Measurements from ENCODE around the gene MAP3K9. TPM values are rescaled to one million over a fixed set of nuclear protein-coding genes. Genes with fewer than 3 reads are reported as not detected.

MAP3K9 gene
- total RNA-seq, 4 donors from 2014 or later: 5.0 to 12.7 (median 8.3) TPM

GRCh38 chr14:70741482-70741881, 67.8 kb downstream of the MAP3K9 start:
- H3K27me3 ChIP-seq: no peaks in the 10 kb centered on the region
- no peaks in the 10 kb centered on the region for H3K9me3 ChIP-seq
- no peak for TF ChIP-seq EP300 (IDR thresholded peaks at IDR 0.05; ENCODE audit: low read depth)
- no peak for TF ChIP-seq CTCF (IDR thresholded peaks at IDR 0.05)
- no peak for TF ChIP-seq POLR2A (IDR thresholded peaks at IDR 0.05)
- no peak for TF ChIP-seq POLR2AphosphoS5 (IDR thresholded peaks at IDR 0.05)
- 78 to 82% methylated on average over 4 to 6 of the region's 6 CpGs for WGBS, 2 donors (ENCODE audit: low coverage in 1 of 2)
- H3K36me3 ChIP-seq: no peaks in the 10 kb centered on the region
- no peaks in the 10 kb centered on the region for H3K4me1 ChIP-seq
- H3K27ac ChIP-seq: no peak overlapping the region
- no peak overlapping the region for H3K4me3 ChIP-seq
- no peak for DNase-seq
- in situ Hi-C loops (cut with MboI; ENCODE audit: low pct_ligation_motif_present in 1 of 4, low pct_unique_long_range_greater_than_20kb in 1 of 4, low sequenced_read_pairs in 3 of 4) (no loop called here), intact Hi-C loops (cut with DNase I; ENCODE audit: low total_unique reads) (no loop called here)

DNA sequence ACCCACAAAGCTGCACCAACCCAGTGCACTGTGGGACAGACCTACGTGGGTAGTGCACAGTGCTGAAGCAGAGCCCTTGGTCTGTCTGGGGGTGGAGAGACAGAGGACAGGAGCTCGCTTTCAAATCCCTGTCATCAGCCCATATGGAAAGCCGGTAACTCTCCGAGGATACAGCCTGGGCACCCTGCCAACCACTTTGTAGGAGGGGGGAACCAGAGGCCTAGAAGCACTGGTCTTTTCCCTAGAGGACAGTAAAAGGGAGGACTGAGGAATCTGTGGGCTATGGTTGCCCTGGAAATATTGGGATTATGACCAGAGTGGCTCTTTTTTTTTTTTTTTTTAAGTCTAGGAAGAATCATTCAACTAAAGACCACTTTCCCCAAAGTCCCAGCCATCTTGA, 74.3 kb downstream of the MAP3K9 start:
- Histone ChIP-seq H3K4me3 (no peak overlapping the region), H3K36me3 (no peaks in the 10 kb centered on the region), H3K27ac (no peak overlapping the region), H3K27me3 (no peaks in the 10 kb centered on the region), H3K4me1 (no peaks in the 10 kb centered on the region), H3K9me3 (no peaks in the 10 kb centered on the region)
- WGBS, 2 donors (ENCODE audit: low coverage in 1 of 2): 40 to 58% methylated on average over 3 to 4 of the region's 4 CpGs
- no peak for DNase-seq
- TF ChIP-seq POLR2AphosphoS5 (IDR thresholded peaks at IDR 0.05): no peak
- TF ChIP-seq CTCF (IDR thresholded peaks at IDR 0.05): no peak
- in situ Hi-C loops (cut with MboI; ENCODE audit: low pct_ligation_motif_present in 1 of 4, low pct_unique_long_range_greater_than_20kb in 1 of 4, low sequenced_read_pairs in 3 of 4): no loop called here
- intact Hi-C loops (cut with DNase I; ENCODE audit: low total_unique reads): no loop called here

GRCh38 chr14:70731447-70732239, 77.7 kb downstream of the MAP3K9 start:
- in situ Hi-C loops (cut with MboI; ENCODE audit: low pct_ligation_motif_present in 1 of 4, low pct_unique_long_range_greater_than_20kb in 1 of 4, low sequenced_read_pairs in 3 of 4): no loop called here
- Histone ChIP-seq H3K27ac (no peak overlapping the region), H3K4me3 (no peak overlapping the region), H3K9me3 (no peaks in the 10 kb centered on the region), H3K36me3 (no peaks in the 10 kb centered on the region), H3K27me3 (no peaks in the 10 kb centered on the region), H3K4me1 (no peaks in the 10 kb centered on the region)
- intact Hi-C loops (cut with DNase I; ENCODE audit: low total_unique reads): no loop called here
- TF ChIP-seq POLR2AphosphoS5 (IDR thresholded peaks at IDR 0.05) (no peak), EP300 (IDR thresholded peaks at IDR 0.05; ENCODE audit: low read depth) (no peak)
- WGBS, 2 donors (ENCODE audit: low coverage in 1 of 2): 63 to 67% methylated on average over 5 to 7 of the region's 7 CpGs
- DNase-seq: no peak

GRCh38 chr14:70730393-70730792, 78.9 kb downstream of the MAP3K9 start:
- Histone ChIP-seq H3K9me3 (no peaks in the 10 kb centered on the region), H3K27ac (no peak overlapping the region), H3K4me1 (no peaks in the 10 kb centered on the region), H3K36me3 (no peaks in the 10 kb centered on the region), H3K27me3 (no peaks in the 10 kb centered on the region), H3K4me3 (no peak overlapping the region)
- TF ChIP-seq EP300 (IDR thresholded peaks at IDR 0.05; ENCODE audit: low read depth) (no peak), POLR2A (IDR thresholded peaks at IDR 0.05) (no peak), CTCF (IDR thresholded peaks at IDR 0.05) (no peak), POLR2AphosphoS5 (IDR thresholded peaks at IDR 0.05) (no peak)
- 90 to 95% methylated on average over 4 to 17 of the region's 17 CpGs for WGBS, 2 donors (ENCODE audit: low coverage in 1 of 2)
- in situ Hi-C loops (cut with MboI; ENCODE audit: low pct_ligation_motif_present in 1 of 4, low pct_unique_long_range_greater_than_20kb in 1 of 4, low sequenced_read_pairs in 3 of 4) (no loop called here), intact Hi-C loops (cut with DNase I; ENCODE audit: low total_unique reads) (no loop called here)
- no peak for DNase-seq
